RWPE2 (cell line): ENCODE results near the gene CHKB.

ENCODE experiments used
- ATAC-seq: fragments of 200-7000 bp; cut with Tn5 transposase; 3 replicates; pipeline ENCODE4 v1.9.1; 2021; ENCODE audit warnings: low read depth
- DNase-seq: peaks from one replicate; pipeline ENCODE4 v3.0.0-alpha.2; 2020; ENCODE audit warnings: low spot score
- H3K27ac ChIP-seq: fragments of 450-650 bp; 2 replicates; pipeline ENCODE4 v1.5.1; 2017; ENCODE audit warnings: mild to moderate bottlenecking; ENCODE audit not compliant: poor library complexity, severe bottlenecking
- H3K27me3 ChIP-seq: fragments of 250-450 bp; sonication (Bioruptor Pico); 2 replicates; pipeline ENCODE4 v1.5.1; 2021; ENCODE audit warnings: mild to moderate bottlenecking, moderate library complexity; ENCODE audit not compliant: insufficient read depth, poor library complexity, severe bottlenecking
- H3K36me3 ChIP-seq: fragments of 250-450 bp; sonication (Bioruptor Pico); 2 replicates; pipeline ENCODE4 v1.5.1; 2020; ENCODE audit warnings: low read depth, mild to moderate bottlenecking, moderate library complexity
- H3K4me1 ChIP-seq: fragments of 250-450 bp; sonication (Bioruptor Pico); 2 replicates; pipeline ENCODE4 v1.5.1; 2021; ENCODE audit warnings: mild to moderate bottlenecking, moderate library complexity; ENCODE audit not compliant: insufficient read depth, poor library complexity, severe bottlenecking
- H3K4me3 ChIP-seq: fragments of 250-450 bp; sonication (Bioruptor Pico); 2 replicates; pipeline ENCODE4 v1.5.1; 2021; ENCODE audit warnings: mild to moderate bottlenecking, moderate library complexity; ENCODE audit not compliant: severe bottlenecking
- H3K9me3 ChIP-seq: fragments of 250-450 bp; sonication (Bioruptor Pico); 2 replicates; pipeline ENCODE4 v1.5.1; 2021; ENCODE audit warnings: mild to moderate bottlenecking, moderate library complexity; ENCODE audit not compliant: severe bottlenecking
- CTCF ChIP-seq: fragments of 450-650 bp; IDR thresholded peaks from one replicate; pipeline ENCODE4 v1.5.1; 2017; ENCODE audit warnings: mild to moderate bottlenecking, moderate library complexity; ENCODE audit not compliant: poor library complexity, severe bottlenecking

The CHKB gene

GRCh38 chr22:50531962-50532674 lies 50.5 kb downstream of the CHKB start:
- peak; percentile 71 for DNase-seq

GRCh38 chr22:50531546-50531961 lies 51.1 kb downstream of the CHKB start:
- ATAC-seq (peak; percentile 27), DNase-seq (peak; percentile 71)
- Histone ChIP-seq H3K36me3 (no peaks in the 10 kb centered on the region), H3K27ac (peak overlapping the region; percentile 81), H3K9me3 (no peaks in the 10 kb centered on the region), H3K4me3 (peak overlapping the region; percentile 67), H3K4me1 (no peaks in the 10 kb centered on the region), H3K27me3 (no peaks in the 10 kb centered on the region)
- no peak for TF ChIP-seq CTCF

More at GRCh38 chr22:50531962-50532674, 50.5 kb downstream of the CHKB start:
- H3K27me3 ChIP-seq, result no peaks in the 10 kb centered on the region
- no peaks in the 10 kb centered on the region for H3K4me1 ChIP-seq
- peak overlapping the region; percentile 67 for H3K4me3 ChIP-seq
- H3K36me3 ChIP-seq, result no peaks in the 10 kb centered on the region
- peak; percentile 45 for ATAC-seq
- H3K9me3 ChIP-seq, result no peaks in the 10 kb centered on the region
- TF ChIP-seq CTCF, result no peak
- peak overlapping the region; percentile 81 for H3K27ac ChIP-seq

GRCh38 chr22:50530877-50531545 lies 51.6 kb downstream of the CHKB start:
- no peak for TF ChIP-seq CTCF
- peak overlapping the region; percentile 81 for H3K27ac ChIP-seq
- ATAC-seq (peak; percentile 46), DNase-seq (peak; percentile 87)
- peak overlapping the region; percentile 67 for H3K4me3 ChIP-seq
- H3K9me3 ChIP-seq, result no peaks in the 10 kb centered on the region
- no peaks in the 10 kb centered on the region for H3K27me3 ChIP-seq
- H3K4me1 ChIP-seq, result no peaks in the 10 kb centered on the region
- no peaks in the 10 kb centered on the region for H3K36me3 ChIP-seq

GRCh38 chr22:50530580-50530876 lies 52.1 kb downstream of the CHKB start:
- no peak for ATAC-seq
- Histone ChIP-seq H3K4me1 (no peaks in the 10 kb centered on the region), H3K27ac (peak overlapping the region; percentile 81), H3K9me3 (no peaks in the 10 kb centered on the region), H3K4me3 (peak overlapping the region; percentile 67), H3K27me3 (no peaks in the 10 kb centered on the region), H3K36me3 (no peaks in the 10 kb centered on the region)
- DNase-seq, result no peak
- TF ChIP-seq CTCF, result no peak
